ENCODE measurements around the gene CDKL2.
"Not testable (repeated sequence)": the region's sequence is repeated elsewhere in the genome, so short reads cannot be mapped to it uniquely, and the experiment has no call there.

The CDKL2 gene

DNA sequence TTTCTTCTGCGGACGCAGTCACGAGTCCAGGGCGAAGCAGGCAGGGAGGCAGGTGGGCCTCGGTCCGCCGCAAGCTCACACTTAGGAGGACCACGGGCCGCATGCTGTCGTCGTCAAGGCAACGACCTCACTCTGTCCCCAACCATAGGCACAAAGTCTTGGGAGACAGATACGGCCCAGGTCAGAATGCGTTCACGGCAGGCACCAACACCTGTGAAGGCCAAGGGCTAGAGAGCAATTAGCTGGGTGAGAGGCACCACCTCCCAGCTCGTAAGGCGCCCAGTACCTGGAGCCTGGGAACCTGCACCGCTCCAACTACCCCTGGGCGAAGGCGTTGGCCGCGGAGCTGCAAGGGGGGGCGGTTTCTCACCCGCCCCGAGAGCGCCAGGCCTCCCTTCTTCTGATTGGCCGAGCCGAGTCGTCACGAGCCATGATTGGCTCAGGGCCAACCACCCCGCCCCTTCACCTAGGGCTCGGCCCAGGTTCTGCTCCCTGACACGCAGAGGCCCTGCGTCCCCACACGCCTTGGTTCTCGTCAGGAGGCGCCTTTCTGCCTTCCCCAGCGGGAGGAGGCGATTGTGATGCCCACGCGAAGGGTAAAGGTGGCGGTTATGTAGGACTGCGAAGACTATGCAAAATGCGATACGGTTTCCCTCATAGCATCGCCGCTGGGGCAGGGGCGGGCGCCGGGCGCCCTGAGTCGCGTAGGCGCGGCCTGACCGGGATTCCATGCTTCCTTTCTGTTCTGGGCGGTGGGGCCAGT, at the start of gene CDKL2:
Gene CDKL2 (minus strand): TSS at position 355 of the 763 bp plus-strand sequence. CDS start 4,540 bp downstream, outside the sequence.
- DNase-seq = peak; percentile 78

DNA sequence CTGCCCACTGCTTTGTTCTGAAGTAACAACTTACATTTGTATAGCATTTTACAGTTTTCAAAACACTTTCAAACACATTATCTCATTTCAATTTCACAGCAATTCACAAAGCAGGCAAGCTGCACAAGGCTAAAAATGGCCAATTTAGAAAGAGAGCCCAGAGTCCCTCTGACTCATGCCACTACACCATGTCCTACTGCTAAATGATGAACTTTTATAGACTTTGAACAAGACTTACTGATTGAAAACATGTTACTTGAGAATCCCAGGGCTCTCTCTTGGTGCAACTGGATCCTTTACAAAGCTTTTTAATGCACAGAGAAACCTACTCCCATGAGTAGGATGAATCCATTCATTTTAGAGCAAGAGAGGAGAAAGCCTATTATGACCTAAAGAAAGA, 48.6 kb upstream of the CDKL2 start:
- DNase-seq = no peak

DNA sequence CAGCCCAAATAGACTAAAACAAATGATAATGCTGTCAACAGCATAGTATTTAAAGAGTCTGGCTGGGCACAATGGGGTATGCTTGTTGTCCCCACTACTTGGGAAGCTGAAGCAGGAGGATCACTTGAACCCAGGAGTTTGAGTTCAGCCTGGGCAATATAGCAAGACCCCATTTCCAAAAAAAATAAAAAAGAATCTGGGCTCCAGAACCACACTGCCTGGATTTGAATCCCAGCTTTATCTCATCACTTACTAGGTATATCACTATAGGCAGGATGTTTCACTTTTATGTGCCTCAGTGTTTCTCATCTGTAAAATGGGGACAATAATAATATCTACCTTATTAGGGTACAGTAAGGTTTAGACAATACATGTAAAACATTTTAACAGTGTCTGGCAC, 48.1 kb upstream of the CDKL2 start:
- no peak for DNase-seq

DNA sequence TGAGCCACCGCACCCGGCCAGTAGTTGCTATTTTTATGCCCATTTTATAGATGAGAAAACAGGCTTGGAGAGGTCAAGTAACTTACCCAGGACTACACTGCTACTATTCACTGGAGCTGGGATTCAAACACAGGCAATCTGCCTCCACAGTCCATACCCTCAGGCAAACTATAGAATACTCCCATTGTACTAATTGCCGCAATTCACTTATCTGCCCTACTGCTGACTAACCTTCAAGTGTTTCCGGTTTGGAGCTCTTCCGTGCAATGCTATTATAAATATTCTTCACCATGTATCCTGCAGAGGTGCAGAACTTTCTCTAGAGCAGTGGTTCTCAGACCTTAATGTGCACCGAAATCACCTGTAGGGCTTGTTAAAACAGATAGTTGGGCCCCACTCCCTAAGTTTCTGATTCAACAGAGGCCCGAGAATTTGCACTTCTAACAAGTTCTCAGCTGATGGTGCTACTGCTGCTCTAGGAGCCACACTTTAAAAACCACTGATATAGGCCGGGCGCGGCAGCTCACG, 44.7 kb upstream of the CDKL2 start:
- DNase-seq = no peak

DNA sequence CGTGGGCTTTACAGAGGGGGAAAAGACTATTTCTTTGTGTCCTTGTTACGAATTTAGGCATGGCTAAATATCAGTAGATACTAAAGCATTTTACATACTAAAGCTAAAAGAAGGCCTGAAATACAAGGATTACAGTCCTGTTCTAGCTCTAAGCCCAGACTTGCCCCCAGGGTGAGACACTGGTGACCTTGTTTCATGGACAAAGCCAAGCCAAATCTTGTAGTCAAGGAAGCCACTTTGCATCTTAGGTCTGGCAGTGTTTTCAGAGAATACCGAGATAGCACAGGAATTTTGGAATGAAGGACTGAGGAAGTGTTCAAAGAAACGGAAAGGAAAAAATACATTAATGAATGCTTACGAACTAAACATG, 43.6 kb upstream of the CDKL2 start:
- no peak for DNase-seq

DNA sequence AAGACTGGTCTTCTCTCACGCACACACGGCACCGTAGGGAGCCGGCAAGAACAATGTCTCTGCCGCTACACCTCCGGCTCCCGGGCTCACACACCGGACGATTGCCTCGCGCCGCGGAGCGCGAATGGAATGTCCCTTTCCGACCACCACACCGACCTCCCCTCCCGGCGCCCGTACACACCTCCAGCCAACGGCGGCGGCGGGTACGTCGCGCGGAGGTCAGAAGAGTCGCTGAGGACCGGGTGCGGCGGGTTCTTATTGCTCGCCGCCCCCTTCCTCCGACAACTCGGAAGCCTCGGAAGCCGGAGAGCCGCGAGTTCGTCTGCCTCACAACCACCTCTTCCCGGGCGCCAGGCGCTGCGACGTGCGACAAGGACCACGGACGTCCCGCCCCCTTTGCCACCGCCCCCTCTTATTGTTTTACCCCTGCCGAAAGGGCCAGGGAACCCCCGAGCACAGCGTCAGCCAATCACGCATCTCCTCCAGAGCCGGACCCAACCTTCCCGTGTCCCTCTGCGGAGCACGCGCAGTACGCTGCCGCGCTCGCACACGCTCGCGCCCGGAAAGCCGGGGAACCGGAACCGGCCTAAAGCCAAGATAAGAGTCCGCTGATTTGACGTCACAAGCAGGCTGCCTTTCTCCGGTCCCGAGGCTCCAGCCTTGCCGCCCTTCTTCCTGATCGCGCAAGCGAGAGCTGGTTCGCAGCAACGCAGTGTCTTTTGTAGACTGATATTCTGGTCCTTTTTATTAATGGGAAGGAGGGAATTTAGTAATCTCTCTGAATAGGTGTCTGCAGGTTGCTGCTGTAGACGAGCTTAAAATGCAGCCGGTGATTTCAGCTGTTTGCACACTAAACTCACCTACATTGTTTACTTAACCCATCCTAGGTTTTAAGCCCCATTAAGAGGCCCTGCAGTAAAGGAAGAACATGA, 43.0 kb upstream of the CDKL2 start, which contains the start of gene G3BP2:
Gene G3BP2 (minus strand): TSS at position 385 of the 932 bp plus-strand sequence. CDS start 11,386 bp downstream, outside the sequence.
- DNase-seq = peak; percentile 94

DNA sequence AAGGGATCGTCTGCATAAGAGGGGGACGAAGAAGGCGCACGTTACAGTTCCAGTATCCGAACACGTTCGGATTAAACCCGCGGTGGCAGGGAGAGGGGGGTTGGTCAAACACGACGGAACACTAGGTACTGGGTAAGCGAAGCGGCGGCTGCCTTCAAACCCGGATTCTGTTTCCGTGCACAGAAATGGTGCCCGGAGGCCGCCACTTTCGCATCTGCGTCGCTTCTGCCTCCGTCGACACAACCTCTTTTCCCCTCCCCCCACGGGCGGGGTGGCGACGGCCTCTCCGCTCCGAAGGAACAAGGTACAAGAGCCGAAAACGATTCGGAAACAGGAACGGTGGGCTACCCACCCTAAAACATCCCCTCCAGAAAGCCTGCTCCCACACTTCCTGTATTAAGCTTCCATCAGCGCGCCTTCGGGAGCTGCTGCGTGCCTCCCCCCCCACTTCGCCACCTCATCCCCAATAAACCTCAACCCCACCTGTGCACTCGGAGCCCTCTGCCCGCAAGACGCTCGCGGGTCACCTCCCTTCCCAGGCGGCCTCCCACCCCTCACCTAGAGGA, 42.2 kb upstream of the CDKL2 start:
- no peak for DNase-seq

DNA sequence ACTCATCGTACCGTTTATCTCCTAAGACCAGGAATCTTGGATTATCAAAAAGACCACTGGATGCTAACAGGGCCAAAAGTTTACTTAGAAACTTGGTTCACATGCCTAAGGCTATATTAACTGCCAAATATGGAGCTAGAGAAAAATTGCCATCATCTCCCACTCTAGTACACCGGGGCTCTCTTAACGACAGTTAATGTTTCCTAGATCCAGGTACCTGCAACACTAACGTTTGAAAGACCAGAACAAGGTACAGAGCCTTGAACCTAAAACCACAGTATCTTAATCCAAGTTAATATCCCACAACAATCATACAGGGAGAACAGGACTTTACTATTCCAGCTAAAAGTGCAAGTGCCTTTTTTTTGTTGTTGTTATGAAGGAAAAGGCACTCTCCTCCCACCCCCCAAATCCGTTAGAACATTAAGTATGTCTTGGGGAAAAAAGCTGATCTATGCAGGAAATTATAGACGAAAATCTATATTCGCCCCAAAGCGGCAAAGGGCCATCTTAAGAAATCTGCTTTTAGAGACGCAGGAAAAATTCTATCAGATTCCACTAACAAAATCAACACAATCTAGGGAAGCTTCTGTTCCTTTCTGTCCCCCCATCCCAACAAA, 41.6 kb upstream of the CDKL2 start:
- DNase-seq = no peak

DNA sequence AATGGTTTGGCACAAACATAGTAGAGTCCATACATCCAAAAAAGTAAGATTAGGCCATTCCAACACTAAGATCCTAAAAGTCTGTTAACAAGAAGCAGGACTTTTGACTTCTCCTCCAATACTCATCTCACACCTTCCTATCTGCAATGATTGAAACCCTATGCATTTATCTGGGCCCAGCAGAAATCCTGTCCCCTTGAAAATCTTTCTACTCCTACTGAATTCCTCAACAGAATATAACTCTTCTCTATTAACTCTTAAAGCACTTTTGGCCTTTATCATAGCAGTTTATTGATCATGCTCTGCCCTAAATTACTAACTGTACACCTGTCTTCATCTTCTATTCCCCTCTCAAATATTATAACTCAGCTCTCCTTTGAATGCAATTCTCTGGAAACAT, 38.3 kb upstream of the CDKL2 start:
- no peak for DNase-seq

DNA sequence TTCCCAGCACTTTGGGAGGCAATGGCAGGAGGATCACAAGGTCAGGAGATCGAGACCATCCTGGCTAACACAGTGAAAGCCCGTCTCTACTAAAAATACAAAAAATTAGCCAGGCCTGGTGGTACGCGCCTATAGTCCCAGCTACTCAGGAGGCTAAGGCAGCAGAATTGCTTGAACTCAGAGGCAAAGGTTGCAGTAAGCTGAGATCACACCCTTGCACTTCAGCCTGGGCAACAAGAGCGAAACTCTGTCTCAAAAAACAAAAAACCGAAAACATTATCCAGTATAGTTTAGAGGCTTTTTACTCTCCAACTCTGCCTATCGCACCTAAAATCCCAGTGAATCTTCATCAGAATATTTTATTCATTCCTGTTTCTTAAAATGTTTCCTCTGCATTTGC, 37.3 kb upstream of the CDKL2 start:
- DNase-seq = not testable (repeated sequence)

DNA sequence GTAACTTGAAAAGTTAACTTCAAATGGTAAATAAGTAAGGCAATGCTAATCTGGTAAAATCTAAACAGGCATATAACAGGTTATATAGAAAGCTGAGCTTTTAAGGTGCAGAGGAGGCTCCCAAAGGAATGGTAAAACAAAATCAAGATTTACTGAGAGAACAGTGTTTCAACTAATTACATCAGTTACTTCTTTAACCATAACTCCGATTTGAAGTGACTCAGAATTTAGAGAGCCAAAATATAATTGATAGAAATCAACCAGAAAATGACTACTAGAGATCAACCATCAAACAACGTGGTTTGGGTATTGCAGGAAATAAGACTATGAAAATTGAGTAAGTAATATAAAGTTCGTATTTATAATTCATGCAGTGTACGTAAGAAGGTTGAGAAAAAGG, 36.0 kb upstream of the CDKL2 start:
- DNase-seq = no peak

DNA sequence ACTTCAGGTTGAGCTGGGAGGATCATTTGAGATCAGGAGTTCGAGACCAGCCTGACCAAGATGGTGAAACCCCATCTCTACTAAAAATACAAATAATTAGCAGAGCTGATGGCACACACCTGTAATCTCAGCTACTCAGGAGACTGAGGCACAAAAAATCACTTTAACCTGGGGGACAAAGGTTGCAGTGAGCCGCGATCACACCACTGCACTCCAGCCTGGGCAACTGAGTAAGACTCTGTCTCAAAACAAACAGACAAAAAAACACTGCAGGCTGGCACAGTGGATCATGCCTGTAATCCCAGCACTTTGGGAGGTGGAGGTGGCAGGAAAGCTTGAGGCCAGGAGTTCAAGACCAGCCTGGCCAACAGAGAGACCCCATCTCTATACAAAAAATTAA, 34.3 kb upstream of the CDKL2 start:
- not testable (repeated sequence) for DNase-seq

DNA sequence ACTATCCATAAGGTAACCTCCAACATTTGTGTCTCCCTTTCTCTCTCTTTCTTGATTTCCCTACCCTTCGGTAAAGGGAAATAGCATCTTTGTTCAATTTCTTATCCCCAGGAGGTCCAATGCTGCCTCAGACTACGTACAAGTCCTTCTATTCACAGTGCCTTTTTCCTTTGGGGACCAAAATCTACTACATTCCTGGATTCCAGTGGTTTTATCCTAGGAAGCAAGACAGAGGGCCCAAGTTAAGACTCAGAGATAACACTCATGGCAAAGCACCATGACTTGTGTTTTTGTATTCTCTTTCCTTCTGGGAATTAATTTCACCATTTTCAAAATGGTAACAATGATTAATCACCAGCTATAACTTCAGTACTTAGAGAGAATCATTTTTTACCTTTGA, 32.3 kb upstream of the CDKL2 start:
- no peak for DNase-seq

DNA sequence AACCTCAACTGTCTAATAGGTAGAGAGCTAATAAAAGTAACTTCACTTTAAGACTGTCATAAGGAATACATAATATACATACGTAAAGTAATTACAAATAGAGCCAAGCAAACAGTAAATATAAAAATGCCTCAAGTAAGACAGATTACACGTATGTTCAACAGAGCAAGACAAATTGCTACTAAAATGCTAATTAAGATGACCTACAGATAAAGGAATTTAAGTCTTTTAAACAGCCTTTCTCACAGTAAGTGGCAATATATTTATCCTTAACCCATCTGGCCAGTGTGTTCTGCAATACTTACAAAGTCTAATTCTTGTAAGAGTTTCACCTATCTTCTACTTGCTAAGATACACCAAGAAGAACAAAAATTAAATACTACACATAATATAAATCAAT, 30.2 kb upstream of the CDKL2 start:
- DNase-seq = no peak

DNA sequence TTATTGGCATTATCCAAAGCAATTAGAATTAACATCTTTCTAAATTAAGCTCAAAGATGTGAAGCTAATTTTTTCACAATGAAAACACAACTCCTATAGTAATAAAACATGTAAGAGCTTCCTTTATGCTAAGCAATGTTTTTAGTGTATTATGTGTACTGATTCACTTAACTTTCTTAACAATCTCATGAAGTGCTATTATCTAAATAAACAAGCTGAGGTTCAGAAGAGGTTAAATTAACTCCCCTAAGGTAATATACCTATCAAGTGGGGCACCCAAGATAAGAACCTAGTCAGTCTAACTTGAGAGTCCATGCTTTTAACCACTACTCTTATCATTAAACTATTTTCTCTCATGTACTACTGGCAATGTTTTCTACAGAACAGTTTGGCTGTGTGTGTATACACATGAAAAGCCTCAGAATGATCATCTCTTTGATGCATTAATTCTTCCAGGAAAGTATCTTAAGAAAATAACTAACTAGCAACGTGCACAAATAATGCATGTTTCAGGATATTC, 29.2 kb upstream of the CDKL2 start:
- DNase-seq = no peak

DNA sequence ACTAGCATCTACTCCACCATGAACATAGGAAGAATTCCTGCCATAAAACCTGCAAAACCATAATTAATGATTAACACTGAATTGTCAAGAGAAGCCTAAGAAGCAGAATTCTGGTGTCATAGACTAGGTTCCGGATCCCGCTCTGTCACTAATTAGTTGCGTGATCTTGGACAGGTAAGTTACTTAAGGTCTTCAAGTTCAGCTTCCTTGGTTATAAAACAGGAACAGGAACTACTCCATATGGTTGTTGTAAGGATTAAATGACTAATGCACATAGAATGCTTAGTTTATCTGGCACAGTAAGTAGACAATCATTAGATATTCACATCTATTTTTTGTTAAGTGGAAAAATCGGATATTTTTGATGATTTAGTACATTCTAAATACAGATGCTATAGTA, 28.5 kb upstream of the CDKL2 start:
- no peak for DNase-seq

DNA sequence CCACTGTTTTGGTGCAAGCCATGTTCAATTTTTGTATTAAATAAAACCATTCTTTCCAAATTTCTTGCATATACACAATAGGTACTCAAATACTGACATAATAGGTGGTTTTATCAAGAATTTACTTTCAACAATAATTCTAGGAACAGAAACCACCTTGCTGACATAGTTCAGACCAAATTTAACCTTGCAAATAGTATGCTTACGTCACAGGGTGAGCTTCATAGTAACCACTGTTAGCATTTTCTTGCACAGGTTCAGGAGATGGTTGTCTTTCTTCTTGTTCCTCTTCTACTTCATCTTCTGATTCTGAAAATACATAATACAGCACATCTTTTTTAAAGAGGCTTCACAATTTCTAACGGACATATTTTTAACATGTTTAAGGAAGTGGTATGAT, 25.2 kb upstream of the CDKL2 start:
- no peak for DNase-seq

DNA sequence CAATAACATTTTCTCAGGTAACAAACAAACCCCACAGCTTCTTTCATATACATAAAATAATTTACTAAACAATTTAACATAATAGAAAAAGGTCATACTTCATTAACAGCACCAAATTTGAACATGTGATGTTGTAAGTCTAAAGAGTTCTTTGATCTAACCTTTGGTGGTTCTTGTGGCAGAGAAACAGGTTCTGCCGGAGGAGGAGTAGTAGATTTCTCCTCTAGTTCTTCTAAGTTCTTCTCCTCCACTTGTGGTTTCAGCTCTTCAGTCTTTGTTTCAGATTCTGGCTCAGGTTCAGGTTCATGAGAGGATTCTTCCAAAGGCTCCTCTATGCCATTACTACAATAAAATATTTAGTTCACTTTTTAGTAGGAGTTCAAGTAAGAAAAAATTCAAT, 24.6 kb upstream of the CDKL2 start:
- no peak for DNase-seq

DNA sequence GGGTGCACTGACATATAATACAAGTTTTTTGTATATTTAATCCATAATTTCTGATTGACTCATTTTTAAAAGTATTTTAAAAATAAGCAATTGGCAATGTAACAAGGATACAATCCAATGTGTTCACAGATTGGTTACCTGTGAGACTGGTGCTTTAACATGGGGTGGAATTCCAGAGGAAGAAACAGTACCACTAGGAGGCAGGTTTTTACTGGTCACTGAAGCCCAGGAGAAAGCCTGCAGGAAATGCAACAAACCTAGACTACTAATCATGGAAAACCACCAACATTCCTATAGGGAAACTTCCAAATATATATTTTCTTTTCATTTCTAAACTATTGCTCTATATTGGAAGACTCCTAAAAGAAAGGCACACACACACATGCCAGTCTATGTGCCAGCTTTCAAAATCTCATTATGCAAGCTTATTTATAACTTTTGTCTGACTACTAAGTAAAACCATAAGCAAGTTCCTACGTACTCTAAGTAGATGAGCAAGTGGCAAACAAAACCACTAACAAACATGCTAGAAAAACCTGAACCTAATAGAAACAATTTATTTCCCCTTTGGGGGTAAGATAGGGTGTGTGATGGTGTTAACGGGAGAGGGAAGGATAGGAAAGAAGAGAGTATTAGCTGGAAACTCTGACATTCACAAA, 23.6 kb upstream of the CDKL2 start:
- DNase-seq = no peak

DNA sequence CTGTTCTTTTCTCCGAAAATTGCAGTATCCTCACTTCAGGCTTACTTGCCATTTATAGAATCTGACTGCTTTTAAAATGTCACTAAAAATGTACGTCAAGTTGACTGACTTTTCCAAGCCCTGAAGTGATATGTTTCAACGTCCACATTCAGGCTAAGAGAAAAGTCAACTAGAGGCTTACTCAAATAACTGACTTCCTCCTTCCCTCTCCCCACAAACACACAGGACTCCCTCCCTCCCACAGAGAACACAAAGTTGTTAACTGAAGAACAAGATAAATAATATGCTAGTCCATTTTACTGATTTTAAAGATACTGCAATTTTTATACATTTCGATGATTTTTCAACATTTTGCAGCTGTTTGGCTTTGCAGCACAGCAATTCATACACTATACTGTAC, 13.8 kb upstream of the CDKL2 start:
- DNase-seq = no peak

DNA sequence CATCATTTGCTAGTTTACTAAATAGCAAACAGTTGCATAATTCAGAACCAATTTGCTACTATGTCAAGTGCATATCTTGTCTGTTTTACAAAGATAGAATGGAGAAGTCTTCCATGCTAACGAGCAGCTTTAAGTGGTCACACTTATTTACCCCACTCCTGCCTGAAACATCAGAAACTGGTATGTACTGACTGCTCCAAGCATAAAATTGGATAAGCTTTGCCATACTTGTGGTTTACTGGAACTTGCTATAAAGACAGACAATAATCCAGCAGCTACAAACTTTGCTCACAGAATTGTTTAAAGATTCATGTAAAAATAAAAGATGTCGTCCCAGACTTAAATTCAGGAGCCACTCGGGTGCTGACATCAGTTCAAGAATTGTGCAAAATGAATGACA, 13.3 kb upstream of the CDKL2 start:
- no peak for DNase-seq

DNA sequence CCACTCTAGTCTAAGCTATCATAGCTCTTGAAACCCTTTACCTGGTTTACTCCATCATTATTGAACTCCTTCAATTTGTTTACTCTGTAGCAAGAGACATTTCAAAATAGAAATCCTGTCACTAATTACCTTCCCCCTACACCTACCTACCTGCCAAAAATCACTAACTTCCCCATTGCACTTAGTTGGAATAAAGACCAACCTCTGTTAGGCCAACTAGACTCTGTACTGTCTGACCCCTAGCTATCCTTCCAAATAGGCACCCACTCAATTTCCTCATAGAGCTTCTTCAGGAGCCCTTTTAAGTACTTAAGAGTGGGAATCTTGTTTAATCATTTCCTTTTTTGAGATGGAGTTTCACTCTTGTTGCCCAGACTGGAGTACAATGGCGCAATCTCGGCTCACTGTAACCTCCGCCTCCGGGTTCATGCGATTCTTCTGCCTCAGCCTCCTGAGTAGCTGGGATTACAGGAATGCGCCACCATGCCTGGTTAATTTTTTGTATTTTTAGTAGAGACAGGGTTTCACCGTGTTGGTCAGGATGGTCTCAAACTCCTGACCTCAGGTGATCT, 8.9 kb upstream of the CDKL2 start:
- DNase-seq = no peak
